Measurements from ENCODE around the gene HSPH1.
"Not testable (repeated sequence)": the region's sequence is repeated elsewhere in the genome, so short reads cannot be mapped to it uniquely, and the experiment has no call there.

HSPH1 gene

GRCh38 chr13:31131470-31131961, 30.2 kb downstream of the HSPH1 start:
- no peak for DNase-seq (ENCODE audit: low spot score)

- DNase-seq (ENCODE audit: low spot score) = no peak
These were observed 32.3 kb downstream of the HSPH1 start for GRCh38 chr13:31129419-31129818.

GRCh38 chr13:31124204-31124603, 37.5 kb downstream of the HSPH1 start:
- DNase-seq (ENCODE audit: low spot score) = no peak

- no peak for DNase-seq (ENCODE audit: low spot score)
These were observed 39.0 kb downstream of the HSPH1 start for GRCh38 chr13:31122544-31123260.

GRCh38 chr13:31122143-31122542, 39.6 kb downstream of the HSPH1 start:
- DNase-seq (ENCODE audit: low spot score) = no peak

- DNase-seq (ENCODE audit: low spot score) = no peak
These were observed 40.1 kb downstream of the HSPH1 start for GRCh38 chr13:31121379-31122140.

GRCh38 chr13:31119966-31120700, 41.6 kb downstream of the HSPH1 start:
- DNase-seq (ENCODE audit: low spot score) = no peak

- DNase-seq (ENCODE audit: low spot score) = no peak
These were observed 42.2 kb downstream of the HSPH1 start for GRCh38 chr13:31119526-31119925.

- no peak for DNase-seq (ENCODE audit: low spot score)
These were observed 45.5 kb downstream of the HSPH1 start for GRCh38 chr13:31116224-31116623.

- no peak for DNase-seq (ENCODE audit: low spot score)
These were observed 46.1 kb downstream of the HSPH1 start for GRCh38 chr13:31115616-31116015.

GRCh38 chr13:31114641-31115040, 47.1 kb downstream of the HSPH1 start:
- no peak for DNase-seq (ENCODE audit: low spot score)

GRCh38 chr13:31111136-31111535, 50.6 kb downstream of the HSPH1 start:
- DNase-seq (ENCODE audit: low spot score) = no peak

GRCh38 chr13:31110617-31111016, 51.1 kb downstream of the HSPH1 start:
- DNase-seq (ENCODE audit: low spot score) = no peak

- DNase-seq (ENCODE audit: low spot score) = no peak
These were observed 51.5 kb downstream of the HSPH1 start for GRCh38 chr13:31110169-31110568.

- no peak for DNase-seq (ENCODE audit: low spot score)
These were observed 54.6 kb downstream of the HSPH1 start for GRCh38 chr13:31107109-31107508.

GRCh38 chr13:31105856-31106255, 55.8 kb downstream of the HSPH1 start:
- DNase-seq (ENCODE audit: low spot score) = no peak

GRCh38 chr13:31105020-31105795, 56.5 kb downstream of the HSPH1 start:
- DNase-seq (ENCODE audit: low spot score) = no peak

- no peak for DNase-seq (ENCODE audit: low spot score)
These were observed 58.8 kb downstream of the HSPH1 start for GRCh38 chr13:31102905-31103304.

- DNase-seq (ENCODE audit: low spot score) = no peak
These were observed 60.1 kb downstream of the HSPH1 start for GRCh38 chr13:31101472-31102170.

GRCh38 chr13:31100721-31101120, 61.0 kb downstream of the HSPH1 start:
- DNase-seq (ENCODE audit: low spot score) = no peak

- not testable (repeated sequence) for DNase-seq (ENCODE audit: low spot score)
These were observed 63.7 kb downstream of the HSPH1 start for GRCh38 chr13:31097911-31098434.
